ENCODE data around the gene TACC2. TPM values are rescaled to one million over a fixed set of nuclear protein-coding genes. Genes with fewer than 3 reads are reported as not detected.

TACC2 gene
- polyA plus RNA-seq, 4 donors: 27.9 to 58.2 (median 44.1) TPM

GRCh38 chr10:122140941-122141623 is 152.1 kb downstream of the TACC2 start:
- no peak for DNase-seq (ENCODE audit: low read depth in 4 of 4, low spot score in 3 of 4)

- DNase-seq (ENCODE audit: low read depth in 4 of 4, low spot score in 3 of 4): no peak
Observed at GRCh38 chr10:122141821-122142640, 153.1 kb downstream of the TACC2 start.

- no peak for DNase-seq (ENCODE audit: low read depth in 4 of 4, low spot score in 3 of 4)
Observed at GRCh38 chr10:122142641-122143237, 153.8 kb downstream of the TACC2 start.

GRCh38 chr10:122143238-122143841 is 154.4 kb downstream of the TACC2 start:
- no peak for DNase-seq (ENCODE audit: low read depth in 4 of 4, low spot score in 3 of 4)

GRCh38 chr10:122144199-122144598 is 155.2 kb downstream of the TACC2 start:
- DNase-seq (ENCODE audit: low read depth in 4 of 4, low spot score in 3 of 4): no peak

- no peak for DNase-seq (ENCODE audit: low read depth in 4 of 4, low spot score in 3 of 4)
Observed at GRCh38 chr10:122145113-122145512, 156.2 kb downstream of the TACC2 start.

- no peak for DNase-seq (ENCODE audit: low read depth in 4 of 4, low spot score in 3 of 4)
Observed at GRCh38 chr10:122147663-122148062, 158.7 kb downstream of the TACC2 start.

GRCh38 chr10:122148876-122149560 is 160.1 kb downstream of the TACC2 start:
- DNase-seq (ENCODE audit: low read depth in 4 of 4, low spot score in 3 of 4): no peak

GRCh38 chr10:122149561-122150505 is 160.9 kb downstream of the TACC2 start:
- no peak for DNase-seq (ENCODE audit: low read depth in 4 of 4, low spot score in 3 of 4)

GRCh38 chr10:122151121-122151694 is 162.2 kb downstream of the TACC2 start:
- no peak for DNase-seq (ENCODE audit: low read depth in 4 of 4, low spot score in 3 of 4)

- no peak for DNase-seq (ENCODE audit: low read depth in 4 of 4, low spot score in 3 of 4)
Observed at GRCh38 chr10:122152544-122152943, 163.6 kb downstream of the TACC2 start.

- no peak for DNase-seq (ENCODE audit: low read depth in 4 of 4, low spot score in 3 of 4)
Observed at GRCh38 chr10:122154031-122154544, 165.1 kb downstream of the TACC2 start.

- DNase-seq (ENCODE audit: low read depth in 4 of 4, low spot score in 3 of 4): no peak
Observed at GRCh38 chr10:122154545-122155366, 165.8 kb downstream of the TACC2 start.

GRCh38 chr10:122157451-122157850 is 168.5 kb downstream of the TACC2 start:
- DNase-seq (ENCODE audit: low read depth in 4 of 4, low spot score in 3 of 4): no peak

- no peak for DNase-seq (ENCODE audit: low read depth in 4 of 4, low spot score in 3 of 4)
Observed at GRCh38 chr10:122158362-122158761, 169.4 kb downstream of the TACC2 start.

- no peak for DNase-seq (ENCODE audit: low read depth in 4 of 4, low spot score in 3 of 4)
Observed at GRCh38 chr10:122159141-122159970, 170.4 kb downstream of the TACC2 start.

GRCh38 chr10:122161795-122162194 is 172.8 kb downstream of the TACC2 start:
- no peak for DNase-seq (ENCODE audit: low read depth in 4 of 4, low spot score in 3 of 4)

All from left renal pelvis (tissue), 4 donors.